Right kidney (tissue), 1 donor: ENCODE measurements around the gene SLC6A6.
"Not testable (repeated sequence)": the region's sequence is repeated elsewhere in the genome, so short reads cannot be mapped to it uniquely, and the experiment has no call there.

ENCODE experiments used
- DNase-seq: peaks from one replicate; pipeline ENCODE4 v3.0.0-alpha.2; 2016

The SLC6A6 gene

GRCh38 chr3:14435175-14436014 is 33.0 kb downstream of the SLC6A6 start:
- no peak for DNase-seq

- no peak for DNase-seq
Observed at GRCh38 chr3:14436954-14437281, 34.5 kb downstream of the SLC6A6 start.

GRCh38 chr3:14437705-14438104 is 35.3 kb downstream of the SLC6A6 start:
- DNase-seq: not testable (repeated sequence)

GRCh38 chr3:14438262-14438661 is 35.9 kb downstream of the SLC6A6 start:
- no peak for DNase-seq

- no peak for DNase-seq
Observed at GRCh38 chr3:14438929-14439328, 36.5 kb downstream of the SLC6A6 start.

GRCh38 chr3:14439501-14440167 is 37.2 kb downstream of the SLC6A6 start:
- DNase-seq: no peak

GRCh38 chr3:14440168-14440518 is 37.7 kb downstream of the SLC6A6 start:
- DNase-seq: no peak

GRCh38 chr3:14440531-14441239 is 38.3 kb downstream of the SLC6A6 start:
- DNase-seq: no peak

- DNase-seq: no peak
Observed at GRCh38 chr3:14441240-14441919, 39.0 kb downstream of the SLC6A6 start.

- no peak for DNase-seq
Observed at GRCh38 chr3:14441920-14442300, 39.5 kb downstream of the SLC6A6 start.

GRCh38 chr3:14444380-14444779 is 42.0 kb downstream of the SLC6A6 start:
- DNase-seq: no peak

- DNase-seq: no peak
Observed at GRCh38 chr3:14445773-14446172, 43.4 kb downstream of the SLC6A6 start.

- DNase-seq: no peak
Observed at GRCh38 chr3:14446988-14447570, 44.7 kb downstream of the SLC6A6 start.

GRCh38 chr3:14448063-14448462 is 45.7 kb downstream of the SLC6A6 start:
- DNase-seq: no peak

- DNase-seq: no peak
Observed at GRCh38 chr3:14448756-14449727, 46.6 kb downstream of the SLC6A6 start.

GRCh38 chr3:14450506-14450905 is 48.1 kb downstream of the SLC6A6 start:
- DNase-seq: no peak

- DNase-seq: no peak
Observed at GRCh38 chr3:14450922-14451606, 48.7 kb downstream of the SLC6A6 start.

- no peak for DNase-seq
Observed at GRCh38 chr3:14451844-14452739, 49.7 kb downstream of the SLC6A6 start.
